ENCODE measurements around the gene MRPL23. TPM values are rescaled to one million over a fixed set of nuclear protein-coding genes. Genes with fewer than 3 reads are reported as not detected.
A peak's percentile ranks its signal among the peaks of the same experiment; 100 is the strongest.

The MRPL23 gene
- total and polyA plus RNA-seq, 9 of the 15 experiments (the other 6 are each of a cell fraction or from before 2014, with no cell fraction given): 0.44 to 109 (median 37.4) TPM

DNA sequence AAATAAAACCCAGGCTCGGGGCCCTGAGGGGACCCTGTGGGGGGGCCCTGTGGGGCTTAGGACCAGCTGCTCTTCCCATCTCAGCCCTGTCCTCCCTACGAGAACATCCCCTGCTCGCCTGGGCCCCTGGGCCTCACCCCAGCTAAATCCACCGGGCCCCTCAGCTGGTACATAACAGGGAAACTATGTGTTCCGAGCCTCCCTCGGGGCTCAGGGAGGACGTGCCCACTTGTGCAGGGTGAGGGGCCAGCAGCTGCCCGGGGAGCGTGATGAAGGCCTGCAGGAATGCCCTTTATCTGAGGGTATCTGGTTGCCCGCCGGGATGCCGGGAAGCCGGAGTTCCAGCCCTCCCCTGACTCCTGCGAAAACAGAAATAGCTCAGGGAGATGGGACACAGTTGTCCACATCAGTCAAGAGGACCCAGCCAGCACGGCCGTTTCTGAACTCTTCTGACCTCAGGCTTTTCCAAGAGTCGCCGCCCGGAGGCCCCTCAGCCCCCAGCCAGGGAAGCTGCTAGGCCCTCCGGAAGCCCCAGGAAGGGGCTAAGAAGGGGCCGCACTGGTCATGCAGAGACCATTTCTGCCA lies 20.6 kb downstream of the MRPL23 start (continued):
- TF ChIP-seq, protein P1, sequence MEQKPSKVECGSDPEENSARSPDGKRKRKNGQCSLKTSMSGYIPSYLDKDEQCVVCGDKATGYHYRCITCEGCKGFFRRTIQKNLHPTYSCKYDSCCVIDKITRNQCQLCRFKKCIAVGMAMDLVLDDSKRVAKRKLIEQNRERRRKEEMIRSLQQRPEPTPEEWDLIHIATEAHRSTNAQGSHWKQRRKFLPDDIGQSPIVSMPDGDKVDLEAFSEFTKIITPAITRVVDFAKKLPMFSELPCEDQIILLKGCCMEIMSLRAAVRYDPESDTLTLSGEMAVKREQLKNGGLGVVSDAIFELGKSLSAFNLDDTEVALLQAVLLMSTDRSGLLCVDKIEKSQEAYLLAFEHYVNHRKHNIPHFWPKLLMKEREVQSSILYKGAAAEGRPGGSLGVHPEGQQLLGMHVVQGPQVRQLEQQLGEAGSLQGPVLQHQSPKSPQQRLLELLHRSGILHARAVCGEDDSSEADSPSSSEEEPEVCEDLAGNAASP (IDR thresholded peaks at IDR 0.05): no peak
- TF ChIP-seq TBL1XR1 (IDR thresholded peaks at IDR 0.05; ENCODE audit: low read length in 2 of 2): no peak

DNA sequence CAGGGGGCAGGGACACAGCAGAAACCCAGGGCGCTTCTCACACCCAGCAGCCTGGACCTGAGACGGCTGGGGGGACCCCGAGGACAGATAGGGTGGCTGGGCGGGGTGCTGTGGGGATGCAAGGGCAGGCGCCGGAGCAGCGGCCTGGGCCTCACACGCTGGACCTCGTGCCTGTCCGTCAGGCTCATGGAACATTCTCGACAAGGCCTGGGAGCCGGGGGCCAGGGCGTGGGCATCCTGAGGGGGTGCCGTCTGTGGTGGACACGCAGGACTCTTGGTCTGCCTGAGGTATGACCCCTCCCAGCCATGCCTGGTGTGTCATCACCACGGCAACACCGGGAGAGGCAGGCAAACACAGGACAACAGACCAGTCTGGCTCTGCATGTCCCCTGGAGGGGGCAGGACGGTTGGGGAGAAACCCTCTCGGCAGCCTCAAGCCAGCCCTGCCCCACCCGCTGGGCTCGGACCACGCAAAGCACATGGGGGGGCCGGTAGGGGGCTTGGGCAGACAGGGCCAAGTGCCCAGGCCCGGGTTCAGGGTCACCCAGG lies 21.4 kb downstream of the MRPL23 start:
- Histone ChIP-seq H3K36me3 (ENCODE audit: control insufficient read depth, insufficient read depth, low read length) (no peaks in the 10 kb centered on the region), H3K9me1 (ENCODE audit: control insufficient read depth, insufficient read depth, low read length) (no peaks in the 10 kb centered on the region), H3K27ac (ENCODE audit: extremely low read depth, low read depth, low read length) (no peak overlapping the region), H3K27me3 (ENCODE audit: control insufficient read depth in 2 of 2, insufficient read depth in 2 of 2, low read length in 2 of 2) (no peaks in the 10 kb centered on the region), H2AFZ (ENCODE audit: low read depth, low read length) (no peak overlapping the region), H3K4me3 (no peak overlapping the region), H3K79me2 (ENCODE audit: control insufficient read depth, insufficient read depth, low read length) (no peaks in the 10 kb centered on the region), H3K9ac (ENCODE audit: insufficient read depth in 1 of 2, low read depth in 2 of 2, low read length in 2 of 2) (no peak overlapping the region), H3K9me3 (replicated peaks; ENCODE audit: control insufficient read depth, insufficient read depth, low read depth, low read length) (no peaks in the 10 kb centered on the region), H3K4me1 (replicated peaks in 1 of 2; ENCODE audit: control insufficient read depth in 2 of 2, insufficient read depth in 2 of 2, low read length in 2 of 2) (no peaks in the 10 kb centered on the region), H3K4me2 (ENCODE audit: insufficient read depth, low read length) (no peak overlapping the region), H4K20me1 (replicated peaks; ENCODE audit: control insufficient read depth, insufficient read depth, low read length) (no peaks in the 10 kb centered on the region)
- FAIRE-seq (peak; percentile 19), ATAC-seq (peak; percentile 71), DNase-seq (ENCODE audit: extremely low read depth in 1 of 4, low spot score in 3 of 4) (no peak)
- intact Hi-C loops (cut with micrococcal nuclease) (no loop called here), in situ Hi-C loops (cut with MboI) (no loop called here)
- WGBS (ENCODE audit: insufficient coverage, low coverage, missing lambda C conversion rate): no CpG with 5 or more reads among the region's 24 CpGs
- POLR2A ChIA-PET: interaction anchor here (0.6 kb wide), 3 partner anchors 260 to 1435 kb away, joined by 3 to 4 read pairs (median 3); no protein-coding TSS in a partner anchor
- CTCF ChIA-PET (ENCODE audit: low intra/inter-chr PET ratio): interaction anchor here (1.0 to 2.2 kb wide), 3 partner anchors 29 to 33 kb away, joined by 3 to 9 read pairs (median 7); partner anchors contain the start of gene H19
- BruUV-seq (replicated peaks): no TSS peak
- no peak for TF ChIP-seq FOXO4 (CRISPR knock-in tag; IDR thresholded peaks at IDR 0.05)
- TF ChIP-seq, protein P2, sequence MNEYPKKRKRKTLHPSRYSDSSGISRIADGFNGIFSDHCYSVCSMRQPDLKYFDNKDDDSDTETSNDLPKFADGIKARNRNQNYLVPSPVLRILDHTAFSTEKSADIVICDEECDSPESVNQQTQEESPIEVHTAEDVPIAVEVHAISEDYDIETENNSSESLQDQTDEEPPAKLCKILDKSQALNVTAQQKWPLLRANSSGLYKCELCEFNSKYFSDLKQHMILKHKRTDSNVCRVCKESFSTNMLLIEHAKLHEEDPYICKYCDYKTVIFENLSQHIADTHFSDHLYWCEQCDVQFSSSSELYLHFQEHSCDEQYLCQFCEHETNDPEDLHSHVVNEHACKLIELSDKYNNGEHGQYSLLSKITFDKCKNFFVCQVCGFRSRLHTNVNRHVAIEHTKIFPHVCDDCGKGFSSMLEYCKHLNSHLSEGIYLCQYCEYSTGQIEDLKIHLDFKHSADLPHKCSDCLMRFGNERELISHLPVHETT (CRISPR knock-in tag; conservative IDR thresholded peaks at IDR 0.05 in 1 of 2, IDR thresholded peaks at IDR 0.05 in 1 of 2): no peak
- TF ChIP-seq ETV5 (CRISPR knock-in tag; IDR thresholded peaks at IDR 0.05; ENCODE audit: low read depth): no peak
- TF ChIP-seq MCM7 (IDR thresholded peaks at IDR 0.05): no peak
- no peak for TF ChIP-seq HMGN3 (IDR thresholded peaks at IDR 0.05; ENCODE audit: borderline replicate concordance, extremely low read depth, insufficient read length, low read depth, low read length)
- no peak for TF ChIP-seq TSC22D4 (tag; IDR thresholded peaks at IDR 0.05)
- TF ChIP-seq NFYB (IDR thresholded peaks at IDR 0.05; ENCODE audit: extremely low read depth, insufficient read length): no peak
- TF ChIP-seq DMBX1 (CRISPR knock-in tag; IDR thresholded peaks at IDR 0.05; ENCODE audit: borderline replicate concordance): no peak
- no peak for TF ChIP-seq THRAP3 (IDR thresholded peaks at IDR 0.05; ENCODE audit: borderline replicate concordance)
- no peak for TF ChIP-seq SLC30A9 (CRISPR knock-in tag; IDR thresholded peaks at IDR 0.05)
- no peak for TF ChIP-seq JUND (IDR thresholded peaks at IDR 0.05; ENCODE audit: borderline replicate concordance, low read depth, low read length)
- TF ChIP-seq JUND (tag; IDR thresholded peaks at IDR 0.05; ENCODE audit: borderline replicate concordance, low read depth, low read length): no peak
- TF ChIP-seq ZNF184 (CRISPR knock-in tag; IDR thresholded peaks at IDR 0.05): no peak
- TF ChIP-seq STAT5A (IDR thresholded peaks at IDR 0.05; ENCODE audit: borderline replicate concordance, low read length): no peak
- TF ChIP-seq SMARCA5 (IDR thresholded peaks at IDR 0.05): no peak

All from K562 (cell line).